Measurements from ENCODE around the gene MDN1. TPM values are rescaled to one million over a fixed set of nuclear protein-coding genes. Genes with fewer than 3 reads are reported as not detected.
A peak's percentile ranks its signal among the peaks of the same experiment; 100 is the strongest.

Gene MDN1
- total and polyA plus RNA-seq, 2 of the 8 experiments (the other 6 are each of a cell fraction or from before 2014, with no cell fraction given) = 53.5 to 179 TPM

- Histone ChIP-seq H4K8ac (ENCODE audit: extremely low read depth, insufficient read depth, low read length) (no peak overlapping the region), H3K9ac (replicated peaks in 1 of 4; ENCODE audit: extremely low read depth in 1 of 4, low read depth in 3 of 4, low read length in 3 of 4) (no peak overlapping the region), H3K4me1 (replicated peaks in 1 of 4; ENCODE audit: control insufficient read depth in 3 of 4, insufficient read depth in 4 of 4, low read length in 3 of 4) (no peaks in the 10 kb centered on the region), H3K4ac (replicated peaks; ENCODE audit: insufficient read length, low read depth, low read length) (no peak overlapping the region), H2BK5ac (ENCODE audit: low read depth, low read length) (no peak overlapping the region), H3K23ac (ENCODE audit: insufficient read length) (no peak overlapping the region), H3K4me3 (ENCODE audit: extremely low read depth in 1 of 4, insufficient read depth in 2 of 4, low read depth in 3 of 4, low read length in 4 of 4) (no peak overlapping the region), H2BK15ac (ENCODE audit: low read length) (no peak overlapping the region), H2BK12ac (ENCODE audit: low read depth, low read length) (no peak overlapping the region), H4K20me1 (replicated peaks in 1 of 2; ENCODE audit: control insufficient read depth in 1 of 2, insufficient read depth in 2 of 2, low read length in 2 of 2) (no peaks in the 10 kb centered on the region), H3K79me2 (ENCODE audit: control insufficient read depth in 1 of 2, insufficient read depth in 2 of 2, low read length in 2 of 2) (no peaks in the 10 kb centered on the region; a peak in 1 of 4 replicates), H3K14ac (ENCODE audit: insufficient read length) (no peak overlapping the region), H3K27ac (ENCODE audit: low read depth, low read length) (no peak overlapping the region), H3K18ac (ENCODE audit: extremely low read depth, low read length) (no peak overlapping the region), H3K9me3 (ENCODE audit: insufficient read depth in 2 of 2, low read depth in 1 of 2, low read length in 1 of 2) (no peaks in the 10 kb centered on the region), H2BK120ac (replicated peaks; ENCODE audit: low read depth, low read length) (no peak overlapping the region), H4K91ac (replicated peaks; ENCODE audit: insufficient read length, low read length) (no peak overlapping the region), H2BK20ac (ENCODE audit: low read length) (no peak overlapping the region), H2AFZ (ENCODE audit: low read length) (no peak overlapping the region), H3K27me3 (replicated peaks in 1 of 4; ENCODE audit: control insufficient read depth in 3 of 4, extremely low read depth in 1 of 4, insufficient read depth in 3 of 4, low read length in 3 of 4) (no peaks in the 10 kb centered on the region), H3K36me3 (ENCODE audit: control insufficient read depth in 2 of 4, insufficient read depth in 4 of 4, low read length in 3 of 4) (peaks cover 4 to 64% (median 40%) of the 10 kb centered on the region in 4 experiments; a peak in 7 of 8 replicates), H2AK5ac (ENCODE audit: low read depth, low read length) (no peak overlapping the region), H4K5ac (ENCODE audit: insufficient read length, low read depth, low read length) (no peak overlapping the region), H3K79me1 (ENCODE audit: low read depth, low read length) (no peaks in the 10 kb centered on the region), H3K56ac (replicated peaks; ENCODE audit: insufficient read length, low read depth, low read length) (no peak overlapping the region), H3K4me2 (ENCODE audit: insufficient read depth in 1 of 2, low read depth in 2 of 2, low read length in 2 of 2) (no peak overlapping the region), H3K23me2 (ENCODE audit: low read depth, low read length) (no peaks in the 10 kb centered on the region)
- POLR2A ChIA-PET (ENCODE audit: partially characterized antibody) = interaction anchor here (0.5 to 1.8 kb wide), 3 partner anchors 8 to 125 kb away, joined by 3 to 9 read pairs (median 3); partner anchors contain the start of gene LYRM2
- TF ChIP-seq MAX (IDR thresholded peaks at IDR 0.05) = no peak
- TF ChIP-seq MAFK (IDR thresholded peaks at IDR 0.05; ENCODE audit: low read depth, low read length) = 0 out of 2 replicates have a peak, but pooled peaks have one; percentile 22
- no peak for TF ChIP-seq ATF2 (IDR thresholded peaks at IDR 0.05; ENCODE audit: low read length)
- 87% methylated on average over 2 of the region's 2 CpGs; no CpG with 5 or more reads in 1 of the 2 experiments for WGBS, 2 experiments (ENCODE audit: extremely low coverage in 1 of 2, insufficient coverage in 1 of 2, insufficient read length in 1 of 2, insufficient replicate concordance in 2 of 2, low coverage in 1 of 2, low lambda C conversion rate in 2 of 2, missing lambda C conversion rate in 1 of 2)
- no peak for FAIRE-seq
- CTCF ChIA-PET (ENCODE audit: partially characterized antibody) = interaction anchor here (0.6 to 1.6 kb wide), 5 partner anchors 9 to 79 kb away, joined by 3 to 4 read pairs (median 4); no protein-coding TSS in a partner anchor
- no peak for DNase-seq (ENCODE audit: low read depth in 1 of 2, low spot score in 2 of 2)
These were observed 56.0 kb downstream of the MDN1 start for GRCh38 chr6:89763550-89763949.
